ENCODE measurements around the gene MTSS2. TPM values are rescaled to one million over a fixed set of nuclear protein-coding genes. Genes with fewer than 3 reads are reported as not detected.
"Not testable (repeated sequence)": the region's sequence is repeated elsewhere in the genome, so short reads cannot be mapped to it uniquely, and the experiment has no call there.

MTSS2 gene
- total and polyA plus RNA-seq, 12 donors = 11.6 to 145 (median 73.9) TPM

DNA sequence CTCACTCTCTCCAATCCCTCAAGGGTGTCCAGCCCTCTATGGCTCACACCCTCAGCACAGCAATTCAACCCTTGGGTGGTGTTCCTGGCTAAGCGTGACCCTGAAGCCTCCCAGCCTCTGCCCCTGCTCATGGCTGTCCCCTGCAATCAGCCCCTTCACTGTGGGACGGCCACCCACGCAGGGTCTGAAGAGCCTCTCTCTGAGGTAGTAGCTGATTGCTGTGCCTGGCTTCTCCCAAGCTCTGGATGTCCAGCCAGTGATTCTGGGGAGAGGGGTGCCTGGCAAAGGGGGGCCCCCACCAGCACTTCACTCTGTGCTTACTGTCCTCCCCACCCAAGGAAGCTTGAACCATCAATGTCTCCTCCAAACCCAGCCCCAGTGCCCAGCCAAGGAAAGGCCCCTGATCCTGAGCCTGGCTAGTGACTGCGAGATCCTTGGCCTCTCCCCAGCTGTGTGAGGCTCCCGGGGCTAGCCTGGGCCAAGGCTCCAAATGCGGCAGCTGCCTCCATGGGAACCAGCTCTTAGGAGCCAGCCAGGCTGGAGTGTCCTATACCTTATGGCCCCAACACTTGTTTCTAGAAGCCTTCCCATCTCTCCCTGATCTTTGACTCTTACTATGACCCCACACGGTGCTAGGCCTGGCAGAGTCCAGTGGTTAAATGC, 9.9 kb downstream of the MTSS2 start:
- DNase-seq = peak in 1 of 7 donors; percentile 35
- Histone ChIP-seq H3K27ac (peak overlapping the region in 1 of 5 donors; percentile 49), H3K36me3 (replicated peaks in 1 of 2) (peaks cover 0 to 86% of the 10 kb centered on the region in 2 donors), H3K4me1 (replicated peaks in 1 of 2) (peaks cover 7 to 9% of the 10 kb centered on the region in 2 donors), H3K4me3 (no peak overlapping the region), H3K27me3 (no peaks in the 10 kb centered on the region), H3K9me3 (replicated peaks in 1 of 3) (no peaks in the 10 kb centered on the region)
- TF ChIP-seq CTCF (IDR thresholded peaks at IDR 0.05) = no peak
- TF ChIP-seq POLR2A (IDR thresholded peaks at IDR 0.05) = no peak
- intact Hi-C loops (cut with DNase I) = no loop called here
- WGBS, 4 donors = 77 to 83% (median 80%) methylated on average over 6 to 7 of the region's 7 CpGs

- peak in 1 of 7 donors; percentile 15 for DNase-seq
- 91 to 95% (median 93%) methylated on average over 18 of the region's 18 CpGs for WGBS, 4 donors
- no peak overlapping the region for H3K27ac ChIP-seq
- intact Hi-C loops (cut with DNase I) = no loop called here
- no peaks in the 10 kb centered on the region for H3K9me3 ChIP-seq (replicated peaks in 1 of 3)
- peaks cover 0 to 93% of the 10 kb centered on the region in 2 donors for H3K36me3 ChIP-seq (replicated peaks in 1 of 2)
- H3K4me3 ChIP-seq = no peak overlapping the region
- no peaks in the 10 kb centered on the region for H3K4me1 ChIP-seq (replicated peaks in 1 of 2)
- no peaks in the 10 kb centered on the region for H3K27me3 ChIP-seq
- no peak for TF ChIP-seq POLR2A (IDR thresholded peaks at IDR 0.05)
- TF ChIP-seq CTCF (IDR thresholded peaks at IDR 0.05) = no peak
These were observed 11.4 kb downstream of the MTSS2 start for GRCh38 chr16:70674221-70675014.

- 91 to 98% (median 96%) methylated on average over 4 of the region's 4 CpGs for WGBS, 4 donors
- H3K27me3 ChIP-seq; H3K4me3 ChIP-seq; H3K27ac ChIP-seq; H3K9me3 ChIP-seq (replicated peaks in 1 of 3); intact Hi-C loops (cut with DNase I); H3K4me1 ChIP-seq (replicated peaks in 1 of 2): not testable (repeated sequence)
- peak in 2 of 7 donors; percentile 3 to 6 for DNase-seq
- H3K36me3 ChIP-seq (replicated peaks in 1 of 2) = peaks cover 0 to 89% of the 10 kb centered on the region in 2 donors
These were observed 14.9 kb downstream of the MTSS2 start for GRCh38 chr16:70670938-70671337.

DNA sequence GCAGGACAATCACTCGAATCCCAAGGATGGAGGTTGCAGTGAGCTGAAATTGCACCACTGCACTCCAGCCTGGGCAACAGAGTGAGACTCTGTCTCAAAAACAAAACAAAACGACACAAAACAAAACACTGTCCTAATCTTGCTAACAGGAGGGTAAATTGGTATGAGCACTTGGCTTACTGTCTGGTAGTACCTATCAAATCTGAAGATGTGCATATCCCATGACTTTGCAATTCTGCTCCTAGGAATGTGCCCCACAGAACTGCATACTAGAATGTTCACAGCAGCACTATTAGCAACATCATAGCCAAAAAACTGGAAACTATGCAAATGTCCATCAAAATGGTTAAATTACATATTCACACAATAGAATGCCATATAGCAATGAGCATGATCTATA, 15.7 kb downstream of the MTSS2 start:
- Histone ChIP-seq H3K36me3 (replicated peaks in 1 of 2) (peaks cover 0 to 89% of the 10 kb centered on the region in 2 donors), H3K4me3 (no peak overlapping the region), H3K9me3 (replicated peaks in 1 of 3) (no peaks in the 10 kb centered on the region), H3K27me3 (no peaks in the 10 kb centered on the region), H3K4me1 (replicated peaks in 1 of 2) (no peaks in the 10 kb centered on the region), H3K27ac (no peak overlapping the region)
- DNase-seq = no peak
- TF ChIP-seq POLR2A (IDR thresholded peaks at IDR 0.05) = no peak
- no peak for TF ChIP-seq CTCF (IDR thresholded peaks at IDR 0.05)
- intact Hi-C loops (cut with DNase I) = no loop called here
- 85 to 98% (median 94%) methylated on average over 2 of the region's 2 CpGs for WGBS, 4 donors

Measured in adrenal gland (tissue), 12 donors.